Ectodermal cell (in vitro differentiated cells): ENCODE measurements around the gene CFAP46.

ENCODE experiments used
- H3K27ac ChIP-seq: 2 replicates; pipeline ENCODE4 v1.7.0; 2013; ENCODE audit warnings: mild to moderate bottlenecking, low read depth, low read length; ENCODE audit not compliant: insufficient read depth, poor library complexity, severe bottlenecking
- H3K27me3 ChIP-seq: 2 replicates; pipeline ENCODE4 v1.7.0; 2013; ENCODE audit warnings: mild to moderate bottlenecking, low read length; ENCODE audit not compliant: insufficient read depth, control insufficient read depth, poor library complexity, severe bottlenecking
- H3K36me3 ChIP-seq: one replicate; pipeline ENCODE4 v1.7.0; 2013; ENCODE audit warnings: low read length; ENCODE audit not compliant: control insufficient read depth, insufficient read depth
- H3K4me1 ChIP-seq: one replicate; pipeline ENCODE4 v1.7.0; 2013; ENCODE audit warnings: low read length; ENCODE audit not compliant: control insufficient read depth, insufficient read depth
- H3K4me3 ChIP-seq: 2 replicates; pipeline ENCODE4 v1.7.0; 2013; ENCODE audit warnings: low read depth, low read length, control low read depth; ENCODE audit not compliant: insufficient read depth
- H3K9me3 ChIP-seq: 2 replicates; pipeline ENCODE4 v1.7.0; 2013; ENCODE audit warnings: mild to moderate bottlenecking, low read length, moderate library complexity; ENCODE audit not compliant: control insufficient read depth
- WGBS, 2 experiments: methylation state at CpG; one replicate each; pipeline ENCODE4 v1.1.7; 2013; ENCODE audit warnings: missing lambda C conversion rate in 2 of 2; 5-methylcytosine and 5-hydroxymethylcytosine counted together

CFAP46 gene

DNA sequence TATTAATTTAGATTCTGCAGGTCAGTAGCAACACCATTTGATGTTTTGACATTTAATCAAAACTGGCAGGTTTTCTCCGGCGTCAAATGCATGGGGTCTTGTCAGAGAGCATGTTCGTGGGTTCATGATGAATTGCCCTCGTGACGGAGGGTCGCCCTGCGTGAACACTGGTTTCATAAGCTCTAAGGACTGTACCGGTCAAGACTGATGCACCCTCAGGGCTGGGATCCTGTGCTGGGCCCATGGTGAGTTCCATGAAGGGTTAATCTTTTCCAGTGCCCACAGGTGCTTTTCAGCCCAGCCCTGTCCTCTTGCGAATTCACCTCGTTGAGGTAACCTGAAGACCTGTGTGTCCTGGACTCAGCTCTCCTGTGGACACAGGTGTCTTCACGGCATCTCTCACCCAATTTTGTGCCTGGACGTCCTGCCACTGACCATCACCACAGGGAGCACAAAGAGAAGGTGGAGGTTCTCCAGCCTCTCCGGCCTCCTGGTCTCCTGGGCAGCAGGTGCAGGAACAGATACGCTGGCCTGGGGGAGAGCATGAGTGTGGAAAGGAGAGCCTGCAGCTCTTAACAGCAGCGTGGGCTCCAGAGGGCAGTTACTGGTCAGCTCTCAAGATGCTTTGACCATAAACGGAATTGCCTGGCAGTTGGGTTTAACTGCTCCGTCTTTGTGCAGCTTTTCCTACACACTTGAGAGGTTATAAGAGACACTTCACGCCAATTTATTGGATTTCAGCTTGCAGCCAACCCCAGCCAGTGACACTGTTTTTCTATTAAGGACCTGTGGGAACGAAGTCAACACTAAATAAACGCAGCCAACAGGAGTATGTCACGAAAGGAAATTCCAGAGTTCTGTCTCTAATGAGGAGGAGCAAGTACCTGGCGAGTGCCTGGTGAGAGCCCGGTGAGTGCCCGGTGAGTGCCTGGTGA lies 37.4 kb upstream of the CFAP46 start:
- H3K9me3 ChIP-seq, result no peaks in the 10 kb centered on the region
- H3K4me3 ChIP-seq, result no peak overlapping the region
- 88 to 89% methylated on average over 24 of the region's 24 CpGs for WGBS, 2 experiments
- H3K4me1 ChIP-seq, result peaks cover 8% of the 10 kb centered on the region
- no peak overlapping the region for H3K27ac ChIP-seq
- H3K36me3 ChIP-seq, result no peaks in the 10 kb centered on the region
- no peaks in the 10 kb centered on the region for H3K27me3 ChIP-seq

- Histone ChIP-seq H3K4me3 (no peak overlapping the region), H3K27me3 (no peaks in the 10 kb centered on the region), H3K27ac (no peak overlapping the region), H3K9me3 (no peaks in the 10 kb centered on the region), H3K4me1 (peaks cover 8% of the 10 kb centered on the region), H3K36me3 (no peaks in the 10 kb centered on the region)
- 92 to 95% methylated on average over 9 of the region's 9 CpGs for WGBS, 2 experiments
Measured at GRCh38 chr10:132978542-132978941, 36.2 kb upstream of the CFAP46 start.

GRCh38 chr10:132977807-132978206 lies 35.4 kb upstream of the CFAP46 start:
- H3K27ac ChIP-seq, result no peak overlapping the region
- H3K27me3 ChIP-seq, result no peaks in the 10 kb centered on the region
- no peak overlapping the region for H3K4me3 ChIP-seq
- no peaks in the 10 kb centered on the region for H3K36me3 ChIP-seq
- H3K9me3 ChIP-seq, result no peaks in the 10 kb centered on the region
- WGBS, 2 experiments, result 84 to 87% methylated on average over 27 of the region's 27 CpGs
- peaks cover 8% of the 10 kb centered on the region for H3K4me1 ChIP-seq

DNA sequence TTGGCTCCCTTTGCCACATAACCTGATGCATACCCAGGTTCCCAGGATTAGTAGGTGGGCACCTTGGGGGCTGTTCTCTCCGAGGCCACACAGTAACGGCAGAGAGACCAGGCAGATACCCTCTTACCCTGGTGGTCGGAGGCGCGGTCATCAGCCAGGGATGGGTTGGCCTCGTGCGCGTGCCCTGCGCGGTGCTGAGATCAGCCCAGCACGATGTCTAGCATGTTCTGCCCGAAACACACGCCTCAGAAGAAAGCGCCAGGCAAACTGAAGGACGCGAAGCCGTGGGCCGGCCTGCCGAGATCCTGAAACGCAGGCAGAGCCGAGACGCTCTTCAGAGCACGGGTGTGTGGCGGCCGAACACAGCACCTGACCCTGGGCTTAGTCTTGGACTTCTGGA lies 34.7 kb upstream of the CFAP46 start:
- Histone ChIP-seq H3K27ac (no peak overlapping the region), H3K4me1 (peaks cover 8% of the 10 kb centered on the region), H3K4me3 (no peak overlapping the region), H3K9me3 (no peaks in the 10 kb centered on the region), H3K27me3 (no peaks in the 10 kb centered on the region), H3K36me3 (no peaks in the 10 kb centered on the region)
- whole genome bisulfite sequencing, 2 experiments, result 95 to 96% methylated on average over 25 of the region's 25 CpGs

GRCh38 chr10:132975831-132976682 lies 33.7 kb upstream of the CFAP46 start:
- Histone ChIP-seq H3K4me1 (peaks cover 8% of the 10 kb centered on the region), H3K9me3 (no peaks in the 10 kb centered on the region), H3K27me3 (no peaks in the 10 kb centered on the region), H3K27ac (no peak overlapping the region), H3K36me3 (no peaks in the 10 kb centered on the region), H3K4me3 (no peak overlapping the region)
- 91% methylated on average over 29 to 30 of the region's 30 CpGs for WGBS, 2 experiments

GRCh38 chr10:132974886-132975830 lies 32.8 kb upstream of the CFAP46 start:
- peaks cover 8% of the 10 kb centered on the region for H3K4me1 ChIP-seq
- H3K9me3 ChIP-seq, result no peaks in the 10 kb centered on the region
- H3K27ac ChIP-seq, result no peak overlapping the region
- H3K27me3 ChIP-seq, result no peaks in the 10 kb centered on the region
- 89 to 90% methylated on average over 28 of the region's 28 CpGs for WGBS, 2 experiments
- no peak overlapping the region for H3K4me3 ChIP-seq
- no peaks in the 10 kb centered on the region for H3K36me3 ChIP-seq

DNA sequence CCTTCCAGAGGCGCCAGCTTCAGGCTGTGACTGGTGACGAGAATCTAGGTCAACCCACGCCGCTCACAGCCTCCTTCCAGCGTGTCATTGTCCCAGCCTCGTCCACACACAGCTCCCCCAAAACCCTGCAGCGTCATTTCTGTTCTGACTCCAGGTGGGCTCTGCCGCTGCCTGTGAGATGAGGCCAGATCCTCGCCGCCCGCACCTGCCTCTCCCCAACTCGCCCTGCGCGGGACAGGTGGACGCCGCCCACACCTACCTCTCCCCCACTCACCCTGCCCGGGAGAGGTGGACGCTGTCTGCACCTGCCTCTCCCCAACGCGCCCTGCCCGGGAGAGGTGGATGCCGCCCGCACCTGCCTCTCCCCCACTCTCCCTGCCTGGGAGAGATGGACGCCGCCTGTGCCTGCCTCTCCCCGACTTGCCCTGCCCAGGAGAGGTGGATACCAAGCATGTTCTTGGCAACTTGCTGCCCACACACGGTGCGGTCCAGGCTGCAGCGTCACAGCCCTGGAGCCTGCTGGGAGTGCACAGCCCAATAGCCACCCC lies 32.0 kb upstream of the CFAP46 start:
- WGBS, 2 experiments, result 93 to 96% methylated on average over 29 of the region's 29 CpGs
- Histone ChIP-seq H3K36me3 (no peaks in the 10 kb centered on the region), H3K27ac (no peak overlapping the region), H3K27me3 (no peaks in the 10 kb centered on the region), H3K9me3 (no peaks in the 10 kb centered on the region), H3K4me3 (no peak overlapping the region), H3K4me1 (peaks cover 8% of the 10 kb centered on the region)

GRCh38 chr10:132973903-132974241 lies 31.5 kb upstream of the CFAP46 start:
- no peaks in the 10 kb centered on the region for H3K27me3 ChIP-seq
- peaks cover 8% of the 10 kb centered on the region for H3K4me1 ChIP-seq
- H3K36me3 ChIP-seq, result no peaks in the 10 kb centered on the region
- H3K27ac ChIP-seq, result no peak overlapping the region
- H3K9me3 ChIP-seq, result no peaks in the 10 kb centered on the region
- WGBS, 2 experiments, result 86 to 90% methylated on average over 8 of the region's 8 CpGs
- H3K4me3 ChIP-seq, result no peak overlapping the region

GRCh38 chr10:132972986-132973902 lies 30.9 kb upstream of the CFAP46 start:
- H3K27me3 ChIP-seq, result no peaks in the 10 kb centered on the region
- peaks cover 8% of the 10 kb centered on the region for H3K4me1 ChIP-seq
- H3K9me3 ChIP-seq, result no peaks in the 10 kb centered on the region
- H3K4me3 ChIP-seq, result no peak overlapping the region
- 93% methylated on average over 28 of the region's 28 CpGs for WGBS, 2 experiments
- no peaks in the 10 kb centered on the region for H3K36me3 ChIP-seq
- H3K27ac ChIP-seq, result no peak overlapping the region
